GM12878 (cell line): Measurements from ENCODE around the gene IRGM. TPM values are rescaled to one million over a fixed set of nuclear protein-coding genes. Genes with fewer than 3 reads are reported as not detected.

Source experiments
- BCL3 ChIP-seq: IDR thresholded peaks from 2 replicates; pipeline ENCODE4 v1.6.1; 2011; ENCODE audit warnings: borderline replicate concordance, low read depth, mild to moderate bottlenecking, moderate library complexity, low read length; ENCODE audit not compliant: insufficient read depth, poor library complexity, severe bottlenecking
- CTCF ChIP-seq, 3 experiments: IDR thresholded peaks in 2 of 3; conservative IDR thresholded peaks in 1 of 3; 2 replicates each; pipeline ENCODE4 v1.5.1; 2011; ENCODE audit warnings: low read depth in 3 of 3, low read length in 3 of 3, mild to moderate bottlenecking in 3 of 3, control low read depth in 2 of 3, moderate library complexity in 2 of 3, inconsistent platforms in 1 of 3, mixed read lengths in 1 of 3; ENCODE audit not compliant: control insufficient read depth in 2 of 3, insufficient read depth in 1 of 3; ENCODE audit errors: extremely low read depth in 1 of 3
- GABPA ChIP-seq: IDR thresholded peaks from 2 replicates; pipeline ENCODE4 v1.6.1; 2014; ENCODE audit warnings: antibody characterized with exemption, low read depth, mild to moderate bottlenecking, inconsistent platforms
- HCFC1 ChIP-seq: fragments of 150-350 bp; IDR thresholded peaks from 2 replicates; pipeline ENCODE4 v1.6.1; 2014; ENCODE audit warnings: low read length
- IKZF2 ChIP-seq, 2 experiments: fragments of 450-650 bp; IDR thresholded peaks; 2 replicates each; pipeline ENCODE4 v1.6.1; 2017; ENCODE audit warnings: mild to moderate bottlenecking in 2 of 2, moderate library complexity in 2 of 2
- MAX ChIP-seq: IDR thresholded peaks from 2 replicates; pipeline ENCODE4 v1.6.1; 2012; ENCODE audit warnings: low read depth, low read length, improper control_type of control experiment
- MTA2 ChIP-seq: fragments of 450-650 bp; IDR thresholded peaks from 2 replicates; pipeline ENCODE4 v1.6.1; 2016; ENCODE audit warnings: low read depth, mild to moderate bottlenecking, moderate library complexity
- MXI1 ChIP-seq: fragments of 150-350 bp; IDR thresholded peaks from 2 replicates; pipeline ENCODE4 v1.6.1; 2011; ENCODE audit warnings: low read depth, mild to moderate bottlenecking, inconsistent platforms, low read length, improper control_type of control experiment
- NFYA ChIP-seq: IDR thresholded peaks from 2 replicates; pipeline ENCODE4 v1.6.1; 2011; ENCODE audit warnings: low read depth, mild to moderate bottlenecking, low read length, improper control_type of control experiment, borderline replicate concordance
- NKRF ChIP-seq: fragments of 450-650 bp; conservative IDR thresholded peaks from 2 replicates; pipeline ENCODE4 v1.6.1; 2017; ENCODE audit warnings: mild to moderate bottlenecking, moderate library complexity
- RAD51 ChIP-seq: fragments of 450-650 bp; IDR thresholded peaks from 2 replicates; pipeline ENCODE4 v1.6.1; 2016; ENCODE audit warnings: moderate library complexity, mild to moderate bottlenecking, inconsistent platforms
- RB1 ChIP-seq: fragments of 450-650 bp; formaldehyde crosslinking; IDR thresholded peaks from 2 replicates; pipeline ENCODE4 v1.6.1; 2017; ENCODE audit warnings: mild to moderate bottlenecking, borderline replicate concordance
- RELB ChIP-seq: fragments of 450-650 bp; IDR thresholded peaks from 2 replicates; pipeline ENCODE4 v1.6.1; 2017; ENCODE audit warnings: low read depth, mild to moderate bottlenecking, moderate library complexity
- SIN3A ChIP-seq: IDR thresholded peaks from 2 replicates; pipeline ENCODE4 v1.6.1; 2012; ENCODE audit warnings: low read depth, low read length, improper control_type of control experiment
- SUPT20H ChIP-seq: IDR thresholded peaks from 2 replicates; pipeline ENCODE4 v1.6.1; 2011; ENCODE audit warnings: low read depth, mild to moderate bottlenecking, low read length, moderate library complexity, borderline replicate concordance; ENCODE audit not compliant: control insufficient read depth
- ZNF592 ChIP-seq: fragments of 450-650 bp; IDR thresholded peaks from 2 replicates; pipeline ENCODE4 v1.6.1; 2017; ENCODE audit warnings: mild to moderate bottlenecking, moderate library complexity
- ZZZ3 ChIP-seq: IDR thresholded peaks from 2 replicates; pipeline ENCODE4 v1.6.1; 2011; ENCODE audit warnings: low read depth; ENCODE audit not compliant: control insufficient read depth, insufficient read length
- polyA plus RNA-seq, 11 experiments: library from polyadenylated mRNA; depleted of rRNA in 4 of 11; unstranded in 6 of 11; stranded (reverse) in 5 of 11; fragments of >200 nt; fragmentation: Nextera tagmentation in 4 of 11; fragmentation: Illumina TruSeq in 1 of 11; extraction: Ambion mirVana in 4 of 11; extraction: Trizol in 1 of 11; gene quantifications; 1 replicate in 1 of 11; 2 replicates in 10 of 11; pipeline versions ENCODE4 v1.2.1 to v1.2.3, GENCODE V29; 2011 to 2016; ENCODE audit warnings: inconsistent platforms in 2 of 11, missing spikeins in 2 of 11, low read depth in 1 of 11
- total RNA-seq, 4 experiments: library from RNA; depleted of rRNA in 3 of 4; stranded (reverse); fragments of >200 nt in 3 of 4; fragmentation: Illumina TruSeq in 1 of 4; extraction: Trizol in 1 of 4; gene quantifications; 2 replicates each; pipeline versions ENCODE4 v1.2.1 to v1.2.3, GENCODE V29; 2013 to 2021

The IRGM gene
- total and polyA plus RNA-seq, 10 of the 15 experiments (the other 5 are each of a cell fraction or from before 2014, with no cell fraction given), result 0.11 to 0.38 (median 0.27) TPM; not detected in 2

- TF ChIP-seq MAX (peak; percentile 84), MTA2 (no peak; the same call in 1 of the 2 replicates), ZNF592 (no peak), SIN3A (no peak), RB1 (0 out of 2 replicates have a peak, but pooled peaks have one; percentile 45), SUPT20H (no peak), MXI1 (peak; percentile 86), RAD51 (peak; percentile 67), NKRF (no peak; the same call in 1 of the 2 replicates), HCFC1 (0 out of 2 replicates have a peak, but pooled peaks have one; percentile 11), BCL3 (no peak), ZZZ3 (no peak), CTCF (IDR thresholded peaks at IDR 0.05 in 2 of 3, conservative IDR thresholded peaks at IDR 0.05 in 1 of 3; ENCODE audit: control insufficient read depth in 2 of 3, extremely low read depth in 1 of 3, insufficient read depth in 1 of 3, low read depth in 3 of 3, low read length in 3 of 3) (peak; percentile 49 to 92 (median 72); a peak in 5 of 6 replicates), IKZF2 (IDR thresholded peaks at IDR 0.05) (peak; percentile 59 to 60; a peak in 2 of 4 replicates), GABPA (no peak), RELB (no peak), NFYA (no peak)
These were observed 473 bp downstream of the IRGM start (continued) for GRCh38 chr5:150846654-150847333.
